ENCODE results near the gene ECD.

The ECD gene

GRCh38 chr10:73167783-73168464, at the start of gene ECD, which contains the start of gene FAM149B1:
ECD (minus strand) TSS chr10:73168008; CDS start chr10:73163937, 4,071 bp downstream.
FAM149B1 (plus strand) TSS chr10:73168119; CDS start chr10:73168340, 221 bp downstream.
- TF ChIP-seq GATA3 (IDR thresholded peaks at IDR 0.05; ENCODE audit: low read depth, low read length): no peak
- no peak for TF ChIP-seq GATA2 (IDR thresholded peaks at IDR 0.05; ENCODE audit: low read depth, low read length)

DNA sequence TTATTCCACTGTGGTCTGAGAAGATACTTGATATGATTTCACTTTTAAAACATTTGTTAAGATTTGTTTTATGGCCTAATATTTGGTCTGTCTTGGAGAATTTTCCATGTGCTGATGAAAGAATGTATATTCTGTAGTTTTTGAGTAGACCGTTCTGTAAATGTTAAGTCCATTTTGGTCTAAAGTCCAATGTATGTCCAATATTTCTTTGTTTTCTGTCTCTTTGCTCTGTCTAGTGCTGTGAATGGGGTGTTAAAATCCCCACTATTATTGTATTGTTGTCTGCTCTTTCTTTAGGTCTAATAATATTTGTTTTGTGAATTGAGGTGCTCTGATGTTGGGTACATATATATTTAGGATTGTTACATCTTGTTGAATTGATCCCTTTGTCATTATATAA, 47.9 kb upstream of the ECD start:
- TF ChIP-seq GATA2 (IDR thresholded peaks at IDR 0.05; ENCODE audit: low read depth, low read length): no peak
- TF ChIP-seq GATA3 (IDR thresholded peaks at IDR 0.05; ENCODE audit: low read depth, low read length): no peak

DNA sequence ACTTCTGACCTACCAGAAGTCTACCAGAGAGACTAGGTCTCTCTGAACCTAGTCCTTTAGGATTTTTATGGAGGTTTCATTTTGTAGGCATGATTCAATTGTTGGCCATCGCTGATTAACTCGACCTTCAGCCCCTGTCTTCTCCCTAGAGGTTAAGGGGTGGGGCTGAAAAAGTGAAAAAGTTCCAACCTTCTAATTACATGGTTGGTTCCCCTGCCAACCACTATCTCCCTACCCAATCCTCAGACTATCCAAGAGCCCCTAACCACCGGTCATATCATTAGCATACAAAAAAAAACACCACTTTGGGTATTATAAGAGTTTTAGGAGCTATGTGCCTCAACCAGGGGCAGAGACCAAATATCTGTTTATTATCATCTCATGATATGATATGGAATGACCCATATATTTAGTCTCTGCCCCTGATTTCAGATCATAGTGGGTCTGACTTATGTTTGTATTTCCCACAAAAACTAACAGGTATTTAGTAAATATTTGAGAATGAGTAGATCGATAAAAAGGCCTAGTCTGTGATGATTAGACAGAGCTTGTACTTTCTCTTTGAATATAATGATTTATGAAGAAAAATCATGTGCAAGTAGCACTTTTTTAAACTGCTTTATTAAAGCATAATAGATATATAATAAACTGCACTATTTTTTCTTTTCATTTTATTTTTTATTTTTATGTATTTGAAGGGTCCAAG, 43.5 kb upstream of the ECD start:
- no peak for TF ChIP-seq GATA3 (IDR thresholded peaks at IDR 0.05; ENCODE audit: low read depth, low read length)
- no peak for TF ChIP-seq GATA2 (IDR thresholded peaks at IDR 0.05; ENCODE audit: low read depth, low read length)

GRCh38 chr10:73210395-73211105, 42.7 kb upstream of the ECD start:
- TF ChIP-seq GATA2 (IDR thresholded peaks at IDR 0.05; ENCODE audit: low read depth, low read length) (no peak), GATA3 (IDR thresholded peaks at IDR 0.05; ENCODE audit: low read depth, low read length) (no peak)

DNA sequence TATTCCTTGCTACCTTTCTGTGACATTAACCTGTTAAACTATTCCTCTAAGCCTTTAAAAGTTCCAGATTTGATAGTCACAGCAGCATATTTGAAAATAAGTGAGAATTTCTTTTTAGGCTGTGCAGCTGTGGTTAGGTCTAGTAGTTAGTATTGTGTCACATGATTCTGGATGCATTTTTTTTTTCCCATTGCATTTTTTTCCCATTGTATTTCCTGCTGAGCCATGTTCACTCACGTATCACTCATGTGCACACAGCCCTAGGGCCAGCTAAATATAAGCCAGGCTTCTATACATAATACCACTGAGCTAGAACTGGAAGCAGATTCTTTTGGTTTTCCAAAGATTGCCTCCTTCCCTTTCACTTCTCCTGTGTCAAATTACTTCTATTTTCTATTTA, 41.9 kb upstream of the ECD start:
- TF ChIP-seq GATA2 (IDR thresholded peaks at IDR 0.05; ENCODE audit: low read depth, low read length) (no peak), GATA3 (IDR thresholded peaks at IDR 0.05; ENCODE audit: low read depth, low read length) (no peak)

GRCh38 chr10:73207883-73208282, 40.1 kb upstream of the ECD start:
- TF ChIP-seq GATA3 (IDR thresholded peaks at IDR 0.05; ENCODE audit: low read depth, low read length): no peak
- no peak for TF ChIP-seq GATA2 (IDR thresholded peaks at IDR 0.05; ENCODE audit: low read depth, low read length)

DNA sequence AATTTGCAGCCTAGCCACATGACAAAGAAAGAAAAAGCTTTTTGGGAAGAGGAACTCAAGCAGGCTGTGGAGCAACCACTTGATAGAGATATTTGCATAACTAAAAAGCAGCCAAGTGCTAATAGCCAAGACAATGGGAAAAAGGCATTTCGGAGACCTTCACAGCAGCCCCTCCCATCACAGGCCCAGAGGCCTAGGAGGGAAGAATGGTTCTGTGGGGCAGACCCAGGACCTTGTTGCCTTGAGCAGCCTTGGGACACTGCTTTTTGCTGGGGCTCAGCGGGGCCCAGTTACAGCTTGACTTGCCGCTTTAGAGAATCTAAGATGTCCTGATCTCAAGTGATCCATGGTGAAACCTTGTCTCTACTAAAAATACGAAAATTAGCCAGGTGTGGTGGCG, 38.6 kb upstream of the ECD start:
- TF ChIP-seq GATA2 (IDR thresholded peaks at IDR 0.05; ENCODE audit: low read depth, low read length) (no peak), GATA3 (IDR thresholded peaks at IDR 0.05; ENCODE audit: low read depth, low read length) (no peak)

GRCh38 chr10:73205890-73206289, 38.1 kb upstream of the ECD start:
- TF ChIP-seq GATA2 (IDR thresholded peaks at IDR 0.05; ENCODE audit: low read depth, low read length) (no peak), GATA3 (IDR thresholded peaks at IDR 0.05; ENCODE audit: low read depth, low read length) (no peak)

DNA sequence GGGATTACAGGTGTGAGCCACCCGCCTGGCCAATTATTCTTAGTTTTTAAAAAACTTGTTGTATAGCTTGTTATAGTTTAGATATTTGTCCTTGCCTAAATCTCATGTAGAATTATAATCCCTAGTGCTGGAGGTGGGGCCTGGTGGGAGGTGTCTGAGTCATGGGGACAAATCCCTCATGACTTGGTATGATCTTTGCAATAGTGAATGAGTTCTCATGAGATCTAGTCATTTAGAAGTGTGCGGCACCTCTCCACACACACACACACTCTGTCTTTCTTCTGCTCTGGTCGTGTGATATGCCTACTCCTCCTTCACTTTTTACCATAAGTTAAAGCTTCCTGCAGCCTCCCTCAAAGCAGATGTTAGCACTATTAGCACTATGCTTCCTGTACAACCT, 37.3 kb upstream of the ECD start:
- TF ChIP-seq GATA2 (IDR thresholded peaks at IDR 0.05; ENCODE audit: low read depth, low read length) (no peak), GATA3 (IDR thresholded peaks at IDR 0.05; ENCODE audit: low read depth, low read length) (no peak)

DNA sequence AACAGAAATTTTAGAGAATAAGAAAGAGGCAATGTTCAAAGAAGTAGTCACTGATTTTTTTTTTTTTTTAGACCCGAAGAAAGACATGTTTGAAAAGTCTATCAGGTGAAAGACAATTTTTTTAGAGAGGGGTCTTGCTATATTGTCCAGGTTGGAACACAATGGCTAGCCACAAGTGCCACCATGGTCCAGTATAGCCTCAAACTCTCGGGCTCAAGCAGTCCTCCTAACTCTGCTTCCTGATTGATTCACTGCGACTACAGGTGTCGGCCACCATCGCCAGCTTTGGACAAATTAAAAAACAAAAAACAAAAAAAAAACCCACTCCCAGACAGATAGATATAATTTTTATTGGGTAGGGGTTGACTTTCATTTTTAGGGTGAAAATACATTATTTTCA, 22.4 kb upstream of the ECD start:
- no peak for TF ChIP-seq GATA3 (IDR thresholded peaks at IDR 0.05; ENCODE audit: low read depth, low read length)
- TF ChIP-seq GATA2 (IDR thresholded peaks at IDR 0.05; ENCODE audit: low read depth, low read length): no peak

GRCh38 chr10:73186266-73186665, 18.5 kb upstream of the ECD start:
- TF ChIP-seq GATA2 (IDR thresholded peaks at IDR 0.05; ENCODE audit: low read depth, low read length) (no peak), GATA3 (IDR thresholded peaks at IDR 0.05; ENCODE audit: low read depth, low read length) (no peak)

DNA sequence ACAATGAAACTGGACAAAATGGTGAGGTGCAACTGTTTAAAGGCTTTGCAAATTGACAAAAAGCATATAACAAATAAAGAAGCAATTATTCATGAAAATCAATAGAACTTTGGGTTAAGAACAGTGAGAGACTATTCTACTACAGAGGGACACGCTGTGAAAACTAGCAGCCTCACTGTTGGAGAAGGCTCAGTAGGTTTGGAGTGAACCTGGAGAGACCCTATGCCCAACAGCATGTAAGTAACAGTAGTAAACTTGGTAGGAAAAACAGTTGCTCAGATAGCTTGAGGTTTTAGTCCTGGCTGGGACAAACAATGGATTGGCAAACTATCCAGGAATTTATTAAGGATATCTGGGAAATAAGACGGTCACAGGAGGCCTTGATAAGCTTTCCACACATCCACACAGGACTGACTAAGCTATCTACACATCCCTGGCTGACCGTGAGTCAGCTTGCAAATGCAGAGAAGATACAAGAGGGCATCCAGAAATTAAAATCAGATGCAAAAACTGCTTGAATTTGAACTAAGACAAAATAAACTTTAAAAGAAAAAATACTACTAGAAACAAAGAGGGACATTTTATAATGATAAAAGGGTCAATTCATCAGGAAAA, 16.0 kb upstream of the ECD start:
- TF ChIP-seq GATA2 (IDR thresholded peaks at IDR 0.05; ENCODE audit: low read depth, low read length) (no peak), GATA3 (IDR thresholded peaks at IDR 0.05; ENCODE audit: low read depth, low read length) (no peak)

- TF ChIP-seq GATA3 (IDR thresholded peaks at IDR 0.05; ENCODE audit: low read depth, low read length) (no peak), GATA2 (IDR thresholded peaks at IDR 0.05; ENCODE audit: low read depth, low read length) (no peak)
Measured at GRCh38 chr10:73182568-73182967, 14.8 kb upstream of the ECD start.

Data from SH-SY5Y (cell line).